AG04449 (cell line): ENCODE measurements around the gene ITGAL.

Source experiments
- CTCF ChIA-PET: fragments of 350-600 bp; formaldehyde crosslinking; extraction: SDS; loops from one replicate; lab custom pipeline; 2021; ENCODE audit warnings: antibody characterized with exemption; lab: Yijun Ruan, JAX
- POLR2A ChIA-PET: fragments of 400-600, 350-600 bp; formaldehyde crosslinking; extraction: SDS; loops from one replicate; lab custom pipeline; 2020; ENCODE audit warnings: antibody characterized with exemption, inconsistent platforms; lab: Yijun Ruan, JAX
- DNase-seq: peaks from one replicate; pipeline ENCODE4 v3.0.0-alpha.2; 2010; ENCODE audit warnings: low read depth, low spot score
- H3K4me3 ChIP-seq: 2 replicates; pipeline ENCODE4 v1.5.1; 2011; ENCODE audit warnings: low read depth, mild to moderate bottlenecking, control low read depth, low read length
- CTCF ChIP-seq: IDR thresholded peaks from one replicate; pipeline ENCODE4 v1.5.1; 2011; ENCODE audit warnings: mild to moderate bottlenecking, moderate library complexity, low read length, control low read depth, inconsistent platforms; ENCODE audit not compliant: insufficient read depth; ENCODE audit errors: missing control alignments

The ITGAL gene

DNA sequence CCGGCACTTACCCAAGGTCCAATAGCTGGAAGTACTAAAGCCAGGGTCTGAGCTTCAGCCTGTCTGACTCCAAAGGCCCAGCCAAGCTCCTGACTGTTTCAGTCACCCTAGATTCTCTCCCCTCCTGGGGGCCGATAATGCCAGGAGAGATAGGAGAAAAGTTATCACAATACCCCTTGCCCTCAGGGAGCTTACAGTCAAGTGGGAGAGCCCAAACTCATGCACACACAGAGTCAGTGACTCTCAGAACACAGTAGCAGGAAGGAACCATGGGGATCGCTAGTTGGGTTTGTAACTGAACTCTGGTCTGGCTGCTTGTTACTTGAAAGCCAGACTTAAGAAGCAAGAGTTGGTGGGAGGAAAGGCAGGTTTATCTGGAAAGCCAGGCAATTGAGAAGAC is 39.0 kb downstream of the ITGAL start:
- no peak overlapping the region for H3K4me3 ChIP-seq
- CTCF ChIA-PET: interaction anchor here (1.7 kb wide), 1 partner anchor 11 kb away, joined by 4 read pairs; no protein-coding TSS in a partner anchor
- DNase-seq: no peak
- POLR2A ChIA-PET: no interaction called here
- no peak for TF ChIP-seq CTCF

DNA sequence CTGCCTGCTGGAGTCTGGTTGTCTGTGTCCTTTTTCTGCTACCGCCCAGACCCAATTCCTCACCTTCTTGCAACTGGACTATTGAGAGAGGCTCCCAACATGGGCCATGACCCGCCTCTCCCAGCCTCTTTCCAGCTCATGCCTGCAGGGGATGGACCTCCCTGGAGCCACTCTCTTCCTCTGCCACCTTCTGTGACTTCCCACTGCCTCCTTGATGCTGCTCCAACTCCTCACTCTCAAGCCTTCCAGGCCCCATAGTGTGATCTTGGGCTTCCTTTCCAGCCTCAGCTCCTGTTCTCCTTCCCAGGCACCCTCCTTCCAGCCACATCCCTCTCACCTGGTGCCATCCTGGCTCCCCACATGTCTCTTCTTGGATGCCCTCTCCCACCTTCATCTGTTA is 42.7 kb downstream of the ITGAL start:
- ChIA-PET CTCF (interaction anchor here (1.4 kb wide), 1 partner anchor 65 kb away, joined by 3 read pairs; no protein-coding TSS in a partner anchor), POLR2A (interaction anchor here (0.5 kb wide), 1 partner anchor 60 kb away, joined by 3 read pairs; no protein-coding TSS in a partner anchor)
- H3K4me3 ChIP-seq: no peak overlapping the region
- TF ChIP-seq CTCF: no peak
- no peak for DNase-seq

DNA sequence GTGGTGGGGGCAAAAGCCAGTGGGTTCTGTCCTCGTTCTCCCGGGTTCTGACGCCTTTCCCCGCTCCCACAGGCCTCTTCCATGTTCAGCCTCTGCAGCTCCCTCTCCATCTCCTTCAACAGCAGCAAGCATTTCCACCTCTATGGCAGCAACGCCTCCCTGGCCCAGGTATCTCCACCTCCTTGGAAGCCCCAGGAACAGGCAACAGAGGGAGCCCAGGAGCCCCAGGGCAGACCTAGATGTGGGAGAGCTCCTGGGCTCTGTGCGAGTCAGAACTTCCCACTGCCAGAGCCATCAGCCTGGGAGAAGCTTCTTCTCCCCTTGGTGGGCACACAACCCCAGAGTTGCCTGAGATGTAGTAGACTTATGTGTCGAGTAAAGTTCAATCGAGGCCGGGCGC is 46.0 kb downstream of the ITGAL start:
- ChIA-PET CTCF (interaction anchor here (1.2 to 1.7 kb wide), 2 partner anchors 16 to 111 kb away, joined by 4 to 5 read pairs; partner anchors contain the start of gene ZNF747), POLR2A (no interaction called here)
- TF ChIP-seq CTCF: no peak
- DNase-seq: no peak
- no peak overlapping the region for H3K4me3 ChIP-seq

DNA sequence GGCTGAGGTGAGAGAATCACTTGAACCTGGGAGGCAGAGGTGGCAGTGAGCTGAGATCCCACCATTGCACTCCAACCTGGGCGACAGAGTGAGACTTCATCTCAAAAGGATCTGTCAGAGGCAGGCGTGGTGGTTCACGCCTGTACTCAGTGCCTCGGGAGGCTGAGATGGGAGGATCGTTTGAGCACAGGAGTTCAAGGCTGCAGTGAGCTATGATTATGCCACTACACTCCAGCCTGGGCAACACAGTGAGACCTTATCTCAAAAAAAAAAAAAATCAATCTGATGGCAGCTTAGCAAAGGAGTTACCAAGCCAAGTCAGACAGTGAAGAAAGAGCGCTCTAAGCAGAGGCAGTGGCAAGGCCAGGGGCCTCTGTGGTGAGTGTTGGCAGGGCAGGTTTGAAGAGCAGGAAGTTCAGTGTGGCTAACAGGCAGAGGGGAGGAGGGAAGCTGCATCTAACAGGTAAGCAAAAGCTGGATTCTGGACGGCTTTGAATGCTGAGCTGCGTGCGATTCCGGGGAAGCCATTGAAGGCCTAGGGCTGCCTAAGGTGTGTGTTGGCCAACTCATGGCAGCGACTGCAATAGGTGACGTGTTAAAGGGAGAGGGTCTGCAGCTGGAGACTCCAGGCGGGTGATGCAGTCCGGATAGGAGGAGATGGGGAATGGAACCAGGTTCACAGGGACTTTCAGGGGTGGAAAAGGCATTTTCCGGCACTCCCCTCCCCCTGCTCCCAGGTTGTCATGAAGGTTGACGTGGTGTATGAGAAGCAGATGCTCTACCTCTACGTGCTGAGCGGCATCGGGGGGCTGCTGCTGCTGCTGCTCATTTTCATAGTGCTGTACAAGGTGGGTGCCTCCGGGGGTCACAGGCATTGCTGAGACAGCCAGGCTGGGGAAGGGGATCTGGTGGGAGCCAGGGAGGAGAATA is 46.8 kb downstream of the ITGAL start:
- CTCF ChIA-PET: interaction anchor here (1.2 to 1.7 kb wide), 2 partner anchors 16 to 110 kb away, joined by 4 to 5 read pairs; partner anchors contain the start of gene ZNF747
- no peak overlapping the region for H3K4me3 ChIP-seq
- no peak for TF ChIP-seq CTCF
- DNase-seq: no peak
- POLR2A ChIA-PET: no interaction called here

DNA sequence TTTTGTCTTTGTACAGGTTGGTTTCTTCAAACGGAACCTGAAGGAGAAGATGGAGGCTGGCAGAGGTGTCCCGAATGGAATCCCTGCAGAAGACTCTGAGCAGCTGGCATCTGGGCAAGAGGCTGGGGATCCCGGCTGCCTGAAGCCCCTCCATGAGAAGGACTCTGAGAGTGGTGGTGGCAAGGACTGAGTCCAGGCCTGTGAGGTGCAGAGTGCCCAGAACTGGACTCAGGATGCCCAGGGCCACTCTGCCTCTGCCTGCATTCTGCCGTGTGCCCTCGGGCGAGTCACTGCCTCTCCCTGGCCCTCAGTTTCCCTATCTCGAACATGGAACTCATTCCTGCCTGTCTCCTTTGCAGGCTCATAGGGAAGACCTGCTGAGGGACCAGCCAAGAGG is 48.9 kb downstream of the ITGAL start:
- ChIA-PET POLR2A (no interaction called here), CTCF (interaction anchor here (1.6 kb wide), 1 partner anchor 10 kb away, joined by 4 read pairs; no protein-coding TSS in a partner anchor)
- no peak for DNase-seq
- H3K4me3 ChIP-seq: no peak overlapping the region
- TF ChIP-seq CTCF: no peak
